Measurements from ENCODE around the gene PLAC8L1.

- TF ChIP-seq CTCF (IDR thresholded peaks at IDR 0.05; ENCODE audit: insufficient read depth, low read depth, low read length): no peak
- TF ChIP-seq EZH2 (IDR thresholded peaks at IDR 0.05; ENCODE audit: insufficient read depth, low read length): no peak
Measured at GRCh38 chr5:146098047-146098446, 7.3 kb downstream of the PLAC8L1 start.
